ENCODE data around the gene LMO7. TPM values are rescaled to one million over a fixed set of nuclear protein-coding genes. Genes with fewer than 3 reads are reported as not detected.

The LMO7 gene
- total RNA-seq, 1 donor from 2014 or later = 156 TPM

DNA sequence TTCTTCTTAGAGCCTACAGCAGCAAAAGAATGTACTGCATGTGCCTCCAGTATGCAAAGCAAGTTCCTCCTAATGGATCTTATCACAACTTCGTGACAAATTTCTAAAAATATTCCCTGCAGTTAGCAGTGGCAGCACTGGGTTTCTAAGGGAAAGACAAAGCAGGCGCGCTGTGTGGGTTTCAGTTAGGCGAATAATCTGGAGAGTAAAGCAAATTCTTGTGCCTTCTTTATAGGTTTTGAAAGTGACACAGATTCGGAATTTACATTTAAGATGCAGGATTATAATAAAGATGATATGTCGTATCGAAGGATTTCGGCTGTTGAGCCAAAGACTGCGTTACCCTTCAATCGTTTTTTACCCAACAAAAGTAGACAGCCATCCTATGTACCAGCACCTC lies 167.9 kb downstream of the LMO7 start:
- no peak for ATAC-seq

DNA sequence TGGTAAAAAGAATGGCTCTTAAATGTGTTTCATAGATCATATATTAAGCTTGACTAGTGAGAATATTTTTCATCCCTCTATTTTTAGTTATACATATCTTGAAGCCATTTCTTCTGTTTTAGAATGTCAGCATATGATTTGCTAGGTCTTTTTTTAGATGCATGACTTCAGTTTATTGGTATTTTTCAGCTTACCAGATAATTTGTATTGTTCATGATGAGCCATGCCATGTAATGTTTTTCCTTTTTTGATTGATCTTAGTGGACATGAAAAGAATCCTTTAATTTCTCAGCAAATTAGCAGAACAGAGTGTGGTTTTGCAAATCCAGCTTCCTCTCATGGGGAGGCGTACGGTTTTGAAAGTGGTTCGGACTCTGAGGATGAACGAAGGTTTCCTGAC lies 168.5 kb downstream of the LMO7 start:
- no peak for ATAC-seq

DNA sequence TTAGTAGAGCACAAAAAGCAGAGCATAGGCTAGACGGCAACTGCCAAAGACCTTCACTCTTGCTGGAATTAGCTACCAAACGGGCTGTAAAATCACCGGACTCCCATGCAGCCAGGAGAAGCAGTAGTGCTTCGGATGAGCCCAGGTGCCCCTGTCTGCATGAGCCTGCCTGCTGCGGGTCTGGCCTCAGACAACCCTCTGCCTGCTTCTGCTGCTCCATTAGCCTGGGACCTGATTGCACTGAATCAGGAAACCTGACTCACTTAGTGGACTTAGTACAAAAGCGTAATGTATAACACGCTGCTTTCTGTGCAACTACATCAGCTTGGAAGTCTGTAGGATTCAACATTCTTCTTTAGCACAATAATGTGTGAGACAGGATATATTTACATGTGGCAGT lies 170.0 kb downstream of the LMO7 start:
- no peak for ATAC-seq

DNA sequence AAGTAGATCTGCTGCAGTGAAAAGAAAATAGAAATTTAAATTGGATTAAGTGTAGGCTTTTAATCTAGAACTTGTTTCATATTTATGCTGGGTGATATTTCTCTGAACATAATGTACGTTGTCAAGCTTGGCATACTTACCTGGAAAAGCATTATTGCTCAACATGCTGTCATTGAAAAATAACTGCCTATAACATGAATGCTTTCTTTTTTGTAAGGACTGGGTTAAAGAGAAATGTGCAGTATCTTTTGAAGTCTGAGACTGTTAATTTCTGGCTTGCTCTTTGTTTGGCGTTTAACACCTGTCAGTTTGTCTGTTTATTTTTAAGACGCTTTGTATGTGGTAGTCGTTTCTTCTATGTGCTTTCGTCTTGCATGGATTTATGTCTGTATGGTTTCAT lies 175.2 kb downstream of the LMO7 start:
- ATAC-seq = peak; percentile 43

DNA sequence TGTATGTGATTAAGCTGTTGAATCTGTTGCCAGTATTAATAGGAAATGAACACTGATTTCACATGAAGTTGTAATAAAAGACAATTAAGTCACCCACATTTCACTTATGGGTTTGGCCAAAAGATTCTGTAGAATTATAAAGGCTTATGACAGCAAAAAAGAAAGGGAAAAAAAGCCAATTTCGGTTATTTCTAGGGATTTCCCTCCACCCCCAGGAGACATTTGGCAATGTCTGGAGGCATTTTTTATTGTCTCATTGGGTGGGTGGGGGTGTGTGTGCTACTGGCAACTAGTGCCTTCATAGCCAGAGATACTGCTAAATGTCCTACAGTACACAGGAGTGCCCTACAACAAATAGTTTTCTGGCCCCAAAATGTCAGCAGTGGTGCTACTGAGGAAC lies 175.7 kb downstream of the LMO7 start:
- ATAC-seq = no peak

DNA sequence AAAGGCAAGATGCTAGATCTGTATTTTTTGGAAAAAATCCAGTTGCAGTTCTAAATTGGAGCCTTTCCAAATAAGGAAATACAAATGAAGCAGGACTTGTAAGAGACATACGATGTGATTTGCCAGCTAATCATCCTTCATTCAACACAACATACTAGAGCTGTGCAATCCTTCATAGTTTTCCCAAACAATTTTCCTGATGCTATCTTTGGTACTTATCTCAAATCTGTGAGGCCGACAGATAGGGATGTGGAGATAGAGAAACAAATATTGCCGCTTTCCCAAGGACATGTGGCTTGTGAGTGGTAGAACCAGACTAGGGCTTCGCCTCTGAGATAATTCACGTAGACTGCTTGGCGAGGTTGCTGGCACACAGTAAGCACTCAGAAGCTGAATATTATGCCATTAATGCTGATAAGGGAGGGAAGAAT lies 176.6 kb downstream of the LMO7 start:
- no peak for ATAC-seq

DNA sequence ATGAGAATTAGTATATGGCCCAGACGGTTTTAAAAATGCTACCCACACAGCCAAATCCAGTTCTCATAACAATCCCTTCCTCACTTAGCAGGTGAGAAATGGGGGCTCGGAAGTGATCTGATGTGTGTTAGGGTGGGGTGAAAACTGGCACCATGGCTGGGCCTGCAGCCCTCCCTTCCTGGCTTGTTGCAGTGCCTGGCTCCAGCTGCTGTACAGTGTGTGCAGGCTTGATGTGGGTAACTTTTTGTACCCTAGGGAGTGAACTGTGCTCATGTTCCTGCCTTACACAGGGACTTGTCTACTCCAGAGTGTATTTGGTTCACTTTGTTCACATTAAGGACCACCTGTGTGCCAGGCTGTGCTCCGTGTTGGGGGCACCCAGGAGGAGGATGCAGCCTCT lies 177.2 kb downstream of the LMO7 start:
- no peak for ATAC-seq

DNA sequence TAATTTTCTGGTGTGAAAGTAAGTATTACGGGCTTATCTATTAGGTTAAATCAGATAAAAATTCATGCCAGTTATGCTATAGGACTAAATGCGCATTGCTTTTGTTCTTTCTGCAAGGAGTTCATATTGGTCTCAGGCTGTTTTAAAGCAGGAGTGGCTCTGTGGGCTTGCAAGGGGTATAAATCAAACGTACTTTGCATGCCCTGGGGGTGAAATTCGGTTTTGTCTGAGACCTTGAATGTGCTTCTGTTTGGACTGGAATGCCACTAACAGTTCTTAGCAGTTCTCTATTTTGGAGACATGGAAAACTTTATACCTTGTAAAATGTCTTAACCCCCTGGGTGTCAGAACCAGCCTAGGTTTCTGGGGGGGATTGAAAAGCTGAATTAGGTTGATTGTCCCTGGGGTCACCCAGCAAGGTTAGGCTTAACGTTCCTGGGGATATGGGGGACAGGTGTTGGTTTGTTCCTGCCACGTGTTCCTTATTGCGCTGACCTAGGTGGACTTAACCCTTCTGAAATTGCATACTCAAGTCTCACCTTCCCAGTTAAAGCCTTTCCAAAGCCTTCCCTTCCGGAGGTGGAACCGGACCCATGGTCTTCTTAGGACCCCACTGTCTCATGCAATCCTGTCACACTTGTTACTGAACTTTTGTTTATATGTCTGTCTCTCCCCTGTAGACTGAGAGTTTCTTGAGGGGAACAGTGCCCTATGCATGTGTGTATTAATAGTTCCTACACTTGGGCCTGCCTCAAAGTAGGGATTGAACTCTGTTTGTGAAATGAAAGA lies 182.2 kb downstream of the LMO7 start:
- ATAC-seq = no peak

DNA sequence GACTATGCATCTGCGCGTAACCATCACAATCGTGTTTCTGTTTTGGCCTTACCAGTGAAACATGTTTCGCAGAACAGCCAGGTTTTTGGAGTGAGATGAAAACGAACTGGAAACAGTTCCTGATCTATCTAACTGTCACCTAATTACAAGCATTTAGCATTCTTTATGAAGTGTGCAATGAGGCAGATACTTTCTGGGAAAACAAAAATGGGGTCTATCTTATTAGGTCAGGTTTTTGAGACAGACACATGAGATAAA lies 182.8 kb downstream of the LMO7 start:
- no peak for ATAC-seq

DNA sequence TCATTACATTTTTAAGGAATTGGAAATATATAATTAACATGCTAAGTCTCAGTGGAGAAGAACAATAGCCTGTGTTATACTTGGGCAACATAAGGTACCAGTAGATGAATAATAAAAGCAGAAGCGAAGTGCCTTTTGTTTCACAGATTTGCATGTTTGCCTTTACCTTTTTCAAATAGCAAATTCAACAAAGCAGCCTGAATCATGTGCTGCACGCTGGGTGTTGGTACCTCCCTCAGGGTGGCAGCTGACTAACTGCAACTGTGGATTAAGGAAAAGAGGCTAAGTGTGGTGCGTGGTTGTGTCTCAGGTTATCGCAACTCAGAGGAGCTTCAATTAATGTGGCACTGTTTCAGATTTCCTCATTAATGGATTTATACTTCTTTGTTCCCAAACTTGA lies 189.0 kb downstream of the LMO7 start:
- peak; percentile 78 for ATAC-seq

DNA sequence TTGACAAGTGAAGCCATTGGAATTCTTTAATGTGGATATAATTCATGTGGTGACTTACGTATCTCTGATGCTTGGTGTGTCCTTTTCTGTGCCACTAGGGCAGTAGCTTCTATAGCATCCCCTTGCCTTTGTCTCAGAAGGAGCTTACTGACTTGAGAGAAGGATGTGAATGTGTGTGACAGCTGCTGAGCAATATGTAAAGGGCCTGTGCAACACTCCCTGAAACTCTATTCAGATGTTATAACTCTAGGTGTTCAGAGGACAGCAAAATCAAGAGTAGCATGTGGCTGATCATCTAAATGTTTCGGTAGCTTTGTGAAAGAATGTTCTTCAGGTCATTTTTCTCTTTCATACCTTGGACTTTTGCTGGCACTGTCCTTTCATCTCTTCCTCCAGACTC lies 189.5 kb downstream of the LMO7 start:
- ATAC-seq = no peak

DNA sequence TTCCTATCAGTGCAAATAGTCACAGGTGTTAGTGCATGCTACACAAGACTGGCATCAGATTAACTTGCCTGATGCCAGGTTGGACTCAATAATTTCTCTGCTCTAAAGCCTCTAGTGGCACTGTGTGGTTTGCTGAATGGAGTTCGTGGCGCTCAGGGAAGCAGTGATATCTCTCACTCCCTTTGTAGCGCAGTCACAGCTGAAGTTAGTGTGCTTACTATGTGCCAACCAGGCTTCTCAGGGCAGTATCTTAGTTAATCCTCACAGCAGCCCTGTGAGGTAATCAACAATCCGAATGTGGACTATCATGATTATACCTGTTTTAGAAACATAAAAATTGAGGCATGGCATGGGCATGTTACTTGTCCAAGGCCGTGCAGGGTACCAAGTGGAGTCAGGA lies 190.3 kb downstream of the LMO7 start:
- peak; percentile 4 for ATAC-seq

DNA sequence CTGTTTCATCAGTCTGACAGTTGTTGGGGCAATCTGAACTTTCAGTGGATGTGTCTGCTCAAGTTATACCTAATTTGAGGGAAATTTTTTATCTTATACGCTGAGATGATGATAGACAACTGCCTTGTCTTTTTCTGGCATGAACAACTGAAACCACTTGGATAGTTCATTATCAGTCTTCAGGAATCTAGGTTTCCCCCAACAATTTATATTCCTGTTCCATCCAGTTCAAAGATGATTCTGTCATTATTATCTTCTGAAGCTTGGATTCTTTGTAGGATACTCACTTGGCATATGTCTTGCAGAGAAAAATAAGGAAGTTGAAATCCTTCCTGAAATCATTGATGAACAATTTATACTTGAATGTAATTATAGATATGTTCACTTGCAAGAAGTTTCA lies 193.7 kb downstream of the LMO7 start:
- no peak for ATAC-seq

DNA sequence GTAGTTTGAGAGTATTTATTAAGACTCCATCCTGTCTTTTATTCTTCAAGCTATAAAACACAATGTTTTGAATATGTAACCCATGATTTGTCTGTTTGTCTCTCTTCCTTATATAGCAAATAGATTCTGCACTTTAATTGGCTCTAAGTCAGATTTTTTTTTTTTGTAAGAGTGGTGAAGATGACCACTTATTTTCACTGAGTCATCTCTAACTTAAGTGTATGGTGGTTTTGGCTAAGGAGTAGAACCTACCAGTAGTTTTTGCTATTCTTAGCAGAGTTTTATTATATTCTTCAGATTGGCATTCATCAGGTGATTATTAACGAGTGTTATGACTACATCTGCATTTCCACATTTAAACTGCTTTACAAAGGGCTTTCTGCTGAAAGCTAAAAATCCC lies 194.7 kb downstream of the LMO7 start:
- ATAC-seq = no peak

DNA sequence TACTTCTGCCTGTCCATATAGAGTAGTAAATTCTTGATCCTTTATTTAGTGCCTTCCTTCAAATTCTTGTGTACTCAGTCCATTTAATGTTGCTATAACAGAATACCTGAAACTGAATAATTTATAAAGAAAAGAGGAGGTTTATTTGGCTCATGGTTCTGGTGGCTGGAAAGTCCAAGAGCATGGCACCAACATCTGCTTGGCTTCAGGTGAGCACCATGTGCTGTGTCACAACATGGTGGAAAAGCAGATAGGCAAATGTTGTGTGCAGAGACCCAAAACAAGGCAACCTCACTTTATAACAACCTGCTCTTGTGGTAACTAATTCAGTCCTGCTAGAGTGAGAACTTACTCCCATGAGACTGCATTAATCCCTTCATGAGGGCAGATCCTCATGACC lies 195.3 kb downstream of the LMO7 start:
- no peak for ATAC-seq

DNA sequence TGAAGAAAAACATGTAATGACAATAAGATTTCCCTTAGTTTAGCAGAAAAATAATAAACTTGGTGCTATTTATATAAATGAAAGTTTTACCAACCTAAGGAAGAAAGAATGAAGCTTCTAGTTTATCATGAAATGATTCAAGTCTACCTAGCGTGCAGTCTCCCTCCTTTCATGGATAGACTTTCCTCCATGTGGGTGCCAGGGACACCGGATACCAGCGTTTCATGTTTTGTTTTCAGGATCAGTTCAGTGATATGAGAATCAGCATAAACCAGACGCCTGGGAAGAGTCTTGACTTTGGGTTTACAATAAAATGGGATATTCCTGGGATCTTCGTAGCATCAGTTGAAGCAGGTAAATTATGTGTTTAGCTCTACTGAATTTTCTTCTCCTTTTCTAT lies 196.7 kb downstream of the LMO7 start:
- no peak for ATAC-seq

DNA sequence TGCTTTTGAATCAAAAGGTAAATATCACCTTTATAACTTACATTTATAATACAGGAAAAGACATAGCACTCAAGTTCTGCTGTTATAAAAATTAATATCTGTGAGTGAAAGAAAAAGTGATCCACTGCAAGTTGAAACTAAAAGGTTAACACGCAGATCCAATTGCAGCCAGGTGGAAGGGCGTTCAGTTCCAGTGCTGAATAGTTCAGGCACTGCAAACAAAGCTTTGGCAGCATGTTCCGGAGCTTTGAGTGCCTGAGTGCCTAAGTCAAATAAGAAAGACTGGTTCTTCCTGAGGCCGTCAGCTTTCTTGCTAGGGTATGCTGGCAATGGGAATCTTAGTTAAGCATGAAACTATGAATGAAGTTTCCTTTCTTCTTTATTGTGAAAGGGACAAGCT lies 200.3 kb downstream of the LMO7 start:
- peak; percentile 87 for ATAC-seq

DNA sequence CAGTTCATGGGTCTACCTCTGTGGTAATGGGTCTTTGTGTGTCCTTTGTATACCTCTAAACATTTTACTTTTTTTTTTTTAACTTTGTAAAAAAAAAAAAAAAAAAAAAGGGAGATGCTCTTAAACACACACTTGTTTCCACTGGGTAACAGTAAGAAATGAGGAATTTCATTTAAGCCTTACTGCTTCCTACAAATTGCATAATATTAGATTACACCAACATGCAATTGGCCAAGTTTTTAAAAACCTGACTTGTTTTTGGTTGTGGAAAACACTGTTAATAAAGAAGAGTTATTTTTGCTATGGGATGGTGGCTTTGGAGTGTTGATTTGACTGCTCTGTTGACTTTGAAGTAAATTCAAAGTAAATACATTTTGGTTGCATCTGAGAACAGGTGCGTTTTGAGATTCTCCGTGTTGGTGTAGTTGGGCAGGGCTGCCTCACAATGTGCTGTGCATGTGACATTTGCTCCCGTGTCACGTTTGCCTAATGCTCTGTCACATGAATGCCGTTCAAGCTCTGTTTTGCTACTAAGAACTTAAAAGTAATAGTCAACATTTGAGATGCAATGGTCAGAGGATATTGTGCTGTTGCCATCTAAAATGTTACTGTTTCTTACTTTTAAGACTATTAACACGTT lies 202.4 kb downstream of the LMO7 start:
- no peak for ATAC-seq

DNA sequence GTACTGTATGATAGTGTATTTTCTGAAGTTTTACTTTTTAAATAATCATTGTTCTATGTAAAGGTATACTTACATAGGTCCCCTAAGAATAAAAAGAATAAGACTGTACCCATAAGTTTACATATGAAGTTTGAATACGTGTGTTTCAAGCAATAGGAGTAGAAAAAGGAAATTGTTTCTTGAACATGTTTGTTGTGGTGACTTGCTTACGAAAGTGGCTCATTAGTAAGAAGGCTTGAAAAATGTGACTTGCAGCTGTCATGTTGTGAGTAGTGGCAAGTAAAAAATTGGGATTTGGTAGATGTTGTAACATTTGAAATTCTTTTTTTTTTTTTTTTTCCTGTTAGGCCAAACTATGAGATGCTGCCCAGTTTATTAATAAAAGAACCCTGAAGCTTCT lies 203.3 kb downstream of the LMO7 start:
- no peak for ATAC-seq

DNA sequence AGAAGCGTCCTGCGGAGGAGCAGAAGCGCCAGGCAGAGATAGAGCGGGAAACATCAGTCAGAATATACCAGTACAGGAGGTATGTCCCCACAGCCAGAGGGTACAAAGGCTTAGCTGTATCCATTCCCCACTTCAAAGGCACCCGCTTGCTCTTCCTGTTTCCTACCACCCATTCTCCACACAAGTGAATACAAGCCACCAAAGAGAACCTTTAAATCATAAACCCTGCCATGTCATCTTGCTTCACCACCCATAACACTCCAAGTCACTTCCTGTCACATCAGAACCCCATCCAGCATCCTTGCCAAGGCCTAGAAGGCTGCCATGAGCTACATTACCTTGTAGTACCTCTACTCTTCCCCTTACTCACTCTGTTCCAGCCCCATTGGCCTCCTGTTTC lies 205.8 kb downstream of the LMO7 start:
- peak; percentile 20 for ATAC-seq

DNA sequence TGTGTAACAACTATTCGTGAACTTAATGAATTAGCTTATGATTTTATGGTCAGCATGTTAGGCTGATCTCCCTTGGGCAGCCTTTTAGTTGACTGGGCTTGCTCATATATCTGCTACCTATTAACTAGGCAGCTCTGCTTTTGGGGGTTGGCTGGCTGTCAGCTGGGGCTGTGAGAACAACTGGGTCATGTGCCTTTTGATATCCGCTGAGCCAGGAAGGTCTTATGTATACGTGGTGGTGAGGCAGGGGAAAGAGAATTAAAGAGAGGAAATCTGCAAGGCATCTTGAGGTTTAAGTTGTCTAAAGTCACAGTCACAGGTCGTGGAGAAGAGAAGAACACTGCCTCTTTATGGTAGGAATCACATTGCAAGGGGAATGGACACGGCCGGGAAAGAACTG lies 206.9 kb downstream of the LMO7 start:
- no peak for ATAC-seq

DNA sequence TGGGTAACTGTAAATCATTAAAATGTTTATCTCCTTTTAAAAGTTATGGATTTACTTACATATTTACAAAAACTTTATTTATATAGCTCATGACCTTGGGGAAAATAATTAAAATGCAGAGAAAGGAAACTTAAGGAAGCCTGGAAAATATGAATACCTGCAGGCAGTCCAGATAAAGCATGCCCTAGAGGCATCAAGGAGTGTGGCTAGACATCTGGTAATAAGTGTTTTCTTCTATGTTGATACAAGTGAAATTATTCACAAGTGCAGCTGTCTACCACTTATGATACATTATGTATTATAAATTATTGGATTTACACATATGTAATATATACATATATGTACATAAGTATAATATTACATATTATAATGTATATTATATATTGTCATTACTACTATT lies 207.9 kb downstream of the LMO7 start:
- no peak for ATAC-seq

DNA sequence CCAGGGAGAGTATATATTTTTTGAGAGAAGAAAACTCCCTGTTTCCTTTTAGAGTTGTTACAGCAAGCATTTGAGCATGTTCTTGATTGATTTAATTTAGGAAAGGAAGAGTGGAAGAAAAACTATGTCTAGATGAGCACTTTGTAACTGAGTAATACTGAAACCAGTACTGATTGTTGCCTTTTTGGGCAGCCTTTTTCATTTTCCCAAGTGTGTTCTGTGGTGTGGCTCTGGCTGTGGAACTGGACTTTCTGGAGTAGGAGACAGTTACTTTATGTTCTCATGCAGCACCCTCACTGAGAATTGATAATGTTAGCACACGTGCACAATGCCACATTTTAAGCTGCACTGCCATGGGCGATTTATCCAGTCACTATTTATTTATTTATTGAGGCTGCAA lies 211.5 kb downstream of the LMO7 start:
- ATAC-seq = no peak

DNA sequence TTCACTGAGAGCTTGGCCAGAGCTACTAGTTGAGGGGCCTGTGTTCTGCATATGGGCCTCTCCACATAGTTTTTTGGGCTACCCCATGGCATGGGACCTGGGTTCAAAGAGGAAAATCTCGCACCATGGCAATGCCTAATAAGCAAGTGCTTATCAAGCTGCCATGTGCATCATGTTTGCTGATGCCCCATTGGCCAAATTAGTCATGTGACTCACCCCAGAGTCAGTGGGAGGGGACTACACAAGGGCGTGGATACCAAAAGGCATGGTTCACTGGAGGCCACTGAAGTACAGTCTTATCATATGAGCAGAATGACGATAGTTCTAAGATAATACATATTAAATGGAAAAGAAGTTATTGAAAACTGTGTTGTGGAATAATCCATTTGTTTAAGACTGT lies 214.8 kb downstream of the LMO7 start:
- ATAC-seq = peak; percentile 49

DNA sequence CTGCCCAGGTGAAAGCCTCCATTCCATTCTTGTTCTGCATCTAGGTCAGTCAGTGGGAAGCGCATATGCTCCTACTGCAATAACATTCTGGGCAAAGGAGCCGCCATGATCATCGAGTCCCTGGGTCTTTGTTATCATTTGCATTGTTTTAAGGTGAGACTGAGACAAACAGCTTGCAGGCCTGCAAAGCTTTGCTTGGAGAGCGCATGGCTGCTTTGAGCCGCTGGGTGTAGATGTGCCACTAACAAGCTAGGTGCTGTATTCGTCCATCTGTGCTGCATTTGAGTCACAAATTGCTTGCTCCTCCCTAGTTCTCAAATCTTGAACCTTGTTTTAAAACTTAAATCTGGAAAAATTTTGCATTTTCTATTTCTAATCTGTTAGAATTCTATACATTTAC lies 219.1 kb downstream of the LMO7 start:
- no peak for ATAC-seq

All from esophagus mucosa (tissue), 1 donor.